ENCODE data around the gene MAP1LC3A.

DNA sequence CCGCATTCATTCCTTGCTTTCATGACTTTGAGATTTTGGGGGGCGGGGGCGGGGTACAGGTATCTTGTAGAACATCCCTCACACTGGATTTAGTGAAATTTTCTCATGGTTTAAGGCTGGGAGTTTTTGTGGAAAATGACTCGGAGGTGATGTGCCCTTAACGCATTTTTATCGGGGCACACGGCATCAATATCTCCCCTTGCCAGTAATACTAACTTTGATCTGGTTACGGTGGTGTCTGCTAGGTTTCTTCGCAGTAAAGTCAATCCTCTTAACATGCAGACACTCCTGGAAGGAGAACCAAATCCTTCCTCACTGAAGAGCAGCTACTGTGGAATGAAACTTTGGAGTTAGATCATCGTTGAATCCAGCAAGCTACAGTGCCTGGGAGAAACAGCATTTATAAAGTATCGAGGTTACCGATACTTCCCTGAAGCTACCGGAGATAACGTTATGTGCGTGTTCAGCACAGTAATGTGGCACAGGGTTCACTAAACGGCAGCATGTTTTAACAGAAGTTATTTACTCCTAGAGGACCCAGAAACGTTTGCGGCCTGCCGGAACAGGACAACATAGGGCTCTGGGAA lies 43.5 kb upstream of the MAP1LC3A start:
- TF ChIP-seq CTCF (conservative IDR thresholded peaks at IDR 0.05 in 1 of 2, IDR thresholded peaks at IDR 0.05 in 1 of 2; ENCODE audit: extremely low read depth in 1 of 2, insufficient read depth in 1 of 2, low read depth in 1 of 2, low read length in 2 of 2) = no peak
- TF ChIP-seq EZH2 (IDR thresholded peaks at IDR 0.05; ENCODE audit: borderline replicate concordance, low read length) = no peak

Measured in mammary epithelial cell (primary cell).